Mesendoderm (in vitro differentiated cells): ENCODE results near the gene ATP6V1G3.

Experiments
- DNase-seq: peaks from one replicate; pipeline ENCODE4 v3.0.0; 2013
- H2AK5ac ChIP-seq: 2 replicates; pipeline ENCODE4 v1.6.1; 2013; ENCODE audit warnings: low read length, inconsistent platforms
- H2BK120ac ChIP-seq: 2 replicates; pipeline ENCODE4 v1.6.1; 2013; ENCODE audit warnings: low read depth, mild to moderate bottlenecking, low read length, moderate library complexity, mixed read lengths
- H2BK15ac ChIP-seq: replicated peaks from 2 replicates; pipeline ENCODE4 v1.6.1; 2013; ENCODE audit warnings: low read depth, mild to moderate bottlenecking, moderate library complexity
- H2BK5ac ChIP-seq: 2 replicates; pipeline ENCODE4 v1.6.1; 2013; ENCODE audit warnings: low read length, inconsistent platforms
- H3K18ac ChIP-seq: 2 replicates; pipeline ENCODE4 v1.6.1; 2013; ENCODE audit warnings: mild to moderate bottlenecking, low read length, mixed read lengths
- H3K23ac ChIP-seq: one replicate; pipeline ENCODE4 v1.6.1; 2013; ENCODE audit warnings: low read length
- H3K27ac ChIP-seq: 2 replicates; pipeline ENCODE4 v1.5.1; 2013; ENCODE audit warnings: low read depth, mild to moderate bottlenecking, inconsistent platforms, low read length, moderate library complexity
- H3K27me3 ChIP-seq: 2 replicates; pipeline ENCODE4 v1.6.1; 2013; ENCODE audit warnings: low read length, control low read depth, mild to moderate bottlenecking, inconsistent platforms; ENCODE audit not compliant: insufficient read depth, poor library complexity
- H3K36me3 ChIP-seq: 2 replicates; pipeline ENCODE4 v1.6.1; 2013; ENCODE audit warnings: low read length, inconsistent platforms; ENCODE audit not compliant: control insufficient read depth, insufficient read depth
- H3K4ac ChIP-seq: one replicate; pipeline ENCODE4 v1.6.1; 2013; ENCODE audit warnings: low read depth, mild to moderate bottlenecking, low read length, moderate library complexity
- H3K4me1 ChIP-seq: 2 replicates; pipeline ENCODE4 v1.6.1; 2013; ENCODE audit warnings: low read depth, low read length, inconsistent platforms; ENCODE audit not compliant: control insufficient read depth
- H3K4me2 ChIP-seq: 2 replicates; pipeline ENCODE4 v1.6.1; 2013; ENCODE audit warnings: low read length
- H3K4me3 ChIP-seq: 2 replicates; pipeline ENCODE4 v1.5.1; 2013; ENCODE audit warnings: mild to moderate bottlenecking, low read length
- H3K56ac ChIP-seq: one replicate; pipeline ENCODE4 v1.6.1; 2013; ENCODE audit warnings: low read length
- H3K79me1 ChIP-seq: 2 replicates; pipeline ENCODE4 v1.6.1; 2013; ENCODE audit warnings: low read length, inconsistent platforms
- H3K79me2 ChIP-seq: 2 replicates; pipeline ENCODE4 v1.6.1; 2013; ENCODE audit warnings: mild to moderate bottlenecking, low read length; ENCODE audit not compliant: control insufficient read depth, insufficient read depth
- H3K9ac ChIP-seq: 2 replicates; pipeline ENCODE4 v1.6.1; 2013; ENCODE audit warnings: low read length, inconsistent platforms
- H4K5ac ChIP-seq: one replicate; pipeline ENCODE4 v1.6.1; 2013; ENCODE audit warnings: low read length
- H4K8ac ChIP-seq: one replicate; pipeline ENCODE4 v1.6.1; 2013; ENCODE audit warnings: low read depth, mild to moderate bottlenecking, control low read depth, low read length, moderate library complexity
- WGBS: extraction: QIAGEN DNeasy Blood & Tissue Kit; methylation state at CpG from one replicate; pipeline ENCODE4 v1.1.7; 2013; ENCODE audit warnings: low lambda C conversion rate, missing lambda C conversion rate; ENCODE audit not compliant: insufficient coverage; ENCODE audit errors: extremely low coverage; 5-methylcytosine and 5-hydroxymethylcytosine counted together

ATP6V1G3 gene

GRCh38 chr1:198560161-198560560, 19.7 kb upstream of the ATP6V1G3 start:
- Histone ChIP-seq H3K56ac (no peak overlapping the region), H3K36me3 (no peaks in the 10 kb centered on the region), H3K4ac (no peak overlapping the region), H3K4me1 (no peaks in the 10 kb centered on the region), H3K23ac (no peak overlapping the region), H4K5ac (no peak overlapping the region), H3K18ac (no peak overlapping the region), H4K8ac (no peak overlapping the region), H2BK5ac (no peak overlapping the region), H3K79me2 (no peaks in the 10 kb centered on the region), H2BK120ac (no peak overlapping the region), H3K9ac (no peak overlapping the region), H3K4me2 (no peak overlapping the region), H3K4me3 (no peak overlapping the region), H3K27me3 (no peaks in the 10 kb centered on the region), H3K27ac (no peak overlapping the region), H2AK5ac (no peak overlapping the region), H3K79me1 (no peaks in the 10 kb centered on the region), H2BK15ac (no peak overlapping the region)
- no peak for DNase-seq
- WGBS: no CpG with 5 or more reads among the region's 2 CpGs

- H2AK5ac ChIP-seq: no peak overlapping the region
- H2BK15ac ChIP-seq: no peak overlapping the region
- no peak overlapping the region for H3K27ac ChIP-seq
- no peak overlapping the region for H3K9ac ChIP-seq
- no peaks in the 10 kb centered on the region for H3K4me1 ChIP-seq
- H4K8ac ChIP-seq: no peak overlapping the region
- no peak overlapping the region for H3K4me3 ChIP-seq
- H2BK120ac ChIP-seq: no peak overlapping the region
- no peak overlapping the region for H3K18ac ChIP-seq
- H3K4ac ChIP-seq: no peak overlapping the region
- H3K56ac ChIP-seq: no peak overlapping the region
- no peak overlapping the region for H2BK5ac ChIP-seq
- no peaks in the 10 kb centered on the region for H3K36me3 ChIP-seq
- H3K79me2 ChIP-seq: no peaks in the 10 kb centered on the region
- H3K27me3 ChIP-seq: no peaks in the 10 kb centered on the region
- no peak overlapping the region for H3K23ac ChIP-seq
- no peak overlapping the region for H4K5ac ChIP-seq
- H3K4me2 ChIP-seq: no peak overlapping the region
- no peak for DNase-seq
- H3K79me1 ChIP-seq: no peaks in the 10 kb centered on the region
These were observed 18.9 kb upstream of the ATP6V1G3 start for GRCh38 chr1:198559362-198559761.

- H3K79me2 ChIP-seq: no peaks in the 10 kb centered on the region
- H4K8ac ChIP-seq: no peak overlapping the region
- DNase-seq: no peak
- no peak overlapping the region for H3K4ac ChIP-seq
- no peak overlapping the region for H2BK15ac ChIP-seq
- no peak overlapping the region for H3K18ac ChIP-seq
- no peak overlapping the region for H3K4me3 ChIP-seq
- H3K79me1 ChIP-seq: no peaks in the 10 kb centered on the region
- H3K23ac ChIP-seq: no peak overlapping the region
- H4K5ac ChIP-seq: no peak overlapping the region
- no peak overlapping the region for H3K27ac ChIP-seq
- no peak overlapping the region for H3K56ac ChIP-seq
- no peak overlapping the region for H3K4me2 ChIP-seq
- H2BK120ac ChIP-seq: no peak overlapping the region
- H3K9ac ChIP-seq: no peak overlapping the region
- no peaks in the 10 kb centered on the region for H3K27me3 ChIP-seq
- no peak overlapping the region for H2BK5ac ChIP-seq
- no peak overlapping the region for H2AK5ac ChIP-seq
- H3K36me3 ChIP-seq: no peaks in the 10 kb centered on the region
- no peaks in the 10 kb centered on the region for H3K4me1 ChIP-seq
- WGBS: no CpG with 5 or more reads among the region's 2 CpGs
These were observed 17.9 kb upstream of the ATP6V1G3 start for GRCh38 chr1:198558402-198558801.

- H3K27me3 ChIP-seq: no peaks in the 10 kb centered on the region
- H3K4me2 ChIP-seq: no peak overlapping the region
- H4K8ac ChIP-seq: no peak overlapping the region
- H4K5ac ChIP-seq: no peak overlapping the region
- no peak overlapping the region for H3K56ac ChIP-seq
- H3K4me3 ChIP-seq: no peak overlapping the region
- H3K18ac ChIP-seq: no peak overlapping the region
- WGBS: no CpG with 5 or more reads among the region's 4 CpGs
- no peaks in the 10 kb centered on the region for H3K79me1 ChIP-seq
- no peaks in the 10 kb centered on the region for H3K4me1 ChIP-seq
- DNase-seq: no peak
- no peak overlapping the region for H2AK5ac ChIP-seq
- no peak overlapping the region for H3K4ac ChIP-seq
- H3K27ac ChIP-seq: no peak overlapping the region
- H3K9ac ChIP-seq: no peak overlapping the region
- H2BK15ac ChIP-seq: no peak overlapping the region
- no peak overlapping the region for H2BK120ac ChIP-seq
- no peaks in the 10 kb centered on the region for H3K36me3 ChIP-seq
- H2BK5ac ChIP-seq: no peak overlapping the region
- H3K79me2 ChIP-seq: no peaks in the 10 kb centered on the region
- H3K23ac ChIP-seq: no peak overlapping the region
These were observed 16.5 kb upstream of the ATP6V1G3 start for GRCh38 chr1:198556971-198557370.

GRCh38 chr1:198552668-198553416, 12.4 kb upstream of the ATP6V1G3 start:
- H3K23ac ChIP-seq: no peak overlapping the region
- no peak overlapping the region for H3K4me2 ChIP-seq
- H4K5ac ChIP-seq: no peak overlapping the region
- H3K36me3 ChIP-seq: no peaks in the 10 kb centered on the region
- no peak overlapping the region for H2AK5ac ChIP-seq
- H3K18ac ChIP-seq: no peak overlapping the region
- no peak overlapping the region for H2BK5ac ChIP-seq
- H3K4me3 ChIP-seq: no peak overlapping the region
- no peak overlapping the region for H2BK15ac ChIP-seq
- no peaks in the 10 kb centered on the region for H3K27me3 ChIP-seq
- no peaks in the 10 kb centered on the region for H3K79me1 ChIP-seq
- no peak overlapping the region for H3K56ac ChIP-seq
- H3K4me1 ChIP-seq: no peaks in the 10 kb centered on the region
- no peak overlapping the region for H4K8ac ChIP-seq
- no peak overlapping the region for H3K4ac ChIP-seq
- WGBS: no CpG with 5 or more reads among the region's 2 CpGs
- H3K27ac ChIP-seq: no peak overlapping the region
- H2BK120ac ChIP-seq: no peak overlapping the region
- no peak for DNase-seq
- H3K9ac ChIP-seq: no peak overlapping the region
- no peaks in the 10 kb centered on the region for H3K79me2 ChIP-seq

GRCh38 chr1:198550941-198551524, 10.6 kb upstream of the ATP6V1G3 start:
- WGBS: no CpG with 5 or more reads among the region's 4 CpGs
- H3K4ac ChIP-seq: no peak overlapping the region

More at GRCh38 chr1:198550941-198551524, 10.6 kb upstream of the ATP6V1G3 start:
- no peak overlapping the region for H3K56ac ChIP-seq
- no peak overlapping the region for H3K4me2 ChIP-seq
- H3K27ac ChIP-seq: no peak overlapping the region
- no peak overlapping the region for H2AK5ac ChIP-seq
- no peak for DNase-seq
- no peak overlapping the region for H3K23ac ChIP-seq
- no peak overlapping the region for H2BK15ac ChIP-seq
- H3K79me2 ChIP-seq: no peaks in the 10 kb centered on the region
- no peak overlapping the region for H4K8ac ChIP-seq
- H3K9ac ChIP-seq: no peak overlapping the region
- no peak overlapping the region for H4K5ac ChIP-seq
- H3K18ac ChIP-seq: no peak overlapping the region
- H3K36me3 ChIP-seq: no peaks in the 10 kb centered on the region
- no peaks in the 10 kb centered on the region for H3K79me1 ChIP-seq
- no peak overlapping the region for H3K4me3 ChIP-seq
- H2BK120ac ChIP-seq: no peak overlapping the region
- no peak overlapping the region for H2BK5ac ChIP-seq
- H3K4me1 ChIP-seq: no peaks in the 10 kb centered on the region
- no peaks in the 10 kb centered on the region for H3K27me3 ChIP-seq
